ENCODE measurements around the gene SND1. TPM values are rescaled to one million over a fixed set of nuclear protein-coding genes. Genes with fewer than 3 reads are reported as not detected.

Gene SND1
- total RNA-seq, 1 experiment from 2014 or later, result 218 TPM

- H2BK15ac ChIP-seq (ENCODE audit: low read depth, low read length), result no peak overlapping the region
- no peak for TF ChIP-seq CTCF (conservative IDR thresholded peaks at IDR 0.05)
- WGBS (ENCODE audit: extremely low coverage, insufficient read length, low lambda C conversion rate), result no CpG with 5 or more reads among the region's 6 CpGs
- H3K23ac ChIP-seq (ENCODE audit: insufficient read length, low read depth, low read length), result no peak overlapping the region
- H3K18ac ChIP-seq (ENCODE audit: insufficient read length, low read depth, low read length), result no peak overlapping the region
- H3K4me2 ChIP-seq (ENCODE audit: insufficient read depth, insufficient read length, low read length), result no peak overlapping the region
- H3K27me3 ChIP-seq (ENCODE audit: insufficient read depth, low read length), result no peaks in the 10 kb centered on the region
- no peak overlapping the region for H2BK12ac ChIP-seq (ENCODE audit: insufficient read length, low read depth, low read length)
- no peak overlapping the region for H2AK5ac ChIP-seq (ENCODE audit: insufficient read length, low read length)
- H3T11ph ChIP-seq (ENCODE audit: low read length), result no peak overlapping the region
- no peak overlapping the region for H4K8ac ChIP-seq (replicated peaks; ENCODE audit: insufficient read length, low read depth, low read length)
- Mint-ChIP-seq H3K9me3 (peaks cover 3 to 4% of the 10 kb centered on the region in 2 experiments; a peak in 3 of 5 replicates), H3K27me3 (ENCODE audit: low read depth) (no peaks in the 10 kb centered on the region), H3K36me3 (ENCODE audit: insufficient read depth in 1 of 3, low read depth in 3 of 3) (peaks cover 35 to 71% (median 50%) of the 10 kb centered on the region in 3 experiments), H3K4me1 (peaks cover 4 to 6% of the 10 kb centered on the region in 2 experiments; a peak in 2 of 4 replicates), H3K27ac (no peak overlapping the region; a peak in 1 of 7 replicates), H3K4me3 (no peak overlapping the region)
- H3K4me1 ChIP-seq (ENCODE audit: insufficient read depth, low read length), result no peaks in the 10 kb centered on the region
- no peak overlapping the region for H4K91ac ChIP-seq (ENCODE audit: insufficient read length, low read depth, low read length)
- H3K9me3 ChIP-seq (ENCODE audit: control insufficient read depth, low read depth, low read length), result no peaks in the 10 kb centered on the region
- no peaks in the 10 kb centered on the region for H3K23me2 ChIP-seq (ENCODE audit: insufficient read length, low read depth, low read length, poor library complexity, severe bottlenecking)
- no peak overlapping the region for H3K27ac ChIP-seq (ENCODE audit: insufficient read length, low read depth, low read length)
- no peak overlapping the region for H3K9ac ChIP-seq (ENCODE audit: extremely low read depth, insufficient read length, low read length)
- no peak for DNase-seq
- no peak overlapping the region for H2BK5ac ChIP-seq (ENCODE audit: insufficient read length, low read length)
- H3K79me2 ChIP-seq (ENCODE audit: insufficient read depth, low read length), result peaks cover 1% of the 10 kb centered on the region; the same call in 1 of the 2 replicates
- H3K4ac ChIP-seq (ENCODE audit: low read depth, low read length), result no peak overlapping the region
- no peak overlapping the region for H3K14ac ChIP-seq (ENCODE audit: insufficient read depth, low read length)
- no peaks in the 10 kb centered on the region for H3K79me1 ChIP-seq (ENCODE audit: insufficient read depth, low read depth, low read length, poor library complexity, severe bottlenecking)
- H2BK20ac ChIP-seq (ENCODE audit: low read depth, low read length, poor library complexity, severe bottlenecking), result no peak overlapping the region
- no peaks in the 10 kb centered on the region for H4K20me1 ChIP-seq (ENCODE audit: control insufficient read depth, insufficient read depth, insufficient read length)
- H2AFZ ChIP-seq (ENCODE audit: low read length), result no peak overlapping the region
- no peak overlapping the region for H2BK120ac ChIP-seq (ENCODE audit: low read depth, low read length, poor library complexity, severe bottlenecking)
- H4K5ac ChIP-seq (ENCODE audit: insufficient read length, low read depth, low read length), result no peak overlapping the region
- H3K56ac ChIP-seq (ENCODE audit: insufficient read length, low read depth, low read length), result no peak overlapping the region
Observed at GRCh38 chr7:127713758-127714157, 61.8 kb downstream of the SND1 start.

All from H9 (cell line).